HG02798 (cell line): ENCODE measurements around the gene SLC17A4.

Source experiments
- ATAC-seq: cut with Tn5 transposase; IDR thresholded peaks from one replicate; pipeline ENCODE4 v1.9.1; 2021; ENCODE audit warnings: mild to moderate bottlenecking; ENCODE audit not compliant: unreplicated experiment, poor library complexity

SLC17A4 gene

GRCh38 chr6:25754535-25754934 lies at the start of gene SLC17A4:
Gene SLC17A4 (plus strand): TSS chr6:25754742. CDS start chr6:25761963, 7,221 bp downstream.
- ATAC-seq, result no peak

GRCh38 chr6:25706314-25707014 lies 48.1 kb upstream of the SLC17A4 start:
- ATAC-seq, result no peak

- ATAC-seq, result no peak
These were observed 44.8 kb upstream of the SLC17A4 start for GRCh38 chr6:25709761-25710160.

- ATAC-seq, result no peak
These were observed 44.3 kb upstream of the SLC17A4 start for GRCh38 chr6:25710287-25710686.

- ATAC-seq, result no peak
These were observed 40.7 kb upstream of the SLC17A4 start for GRCh38 chr6:25713824-25714223.

- no peak for ATAC-seq
These were observed 39.8 kb upstream of the SLC17A4 start for GRCh38 chr6:25714765-25715164.

GRCh38 chr6:25715794-25716193 lies 38.7 kb upstream of the SLC17A4 start:
- ATAC-seq, result no peak

- ATAC-seq, result no peak
These were observed 36.4 kb upstream of the SLC17A4 start for GRCh38 chr6:25717866-25718740.

GRCh38 chr6:25726122-25726911 lies 28.2 kb upstream of the SLC17A4 start:
- no peak for ATAC-seq

- no peak for ATAC-seq
These were observed 27.5 kb upstream of the SLC17A4 start for GRCh38 chr6:25727028-25727427.

- no peak for ATAC-seq
These were observed 23.6 kb upstream of the SLC17A4 start for GRCh38 chr6:25730907-25731306.

- no peak for ATAC-seq
These were observed 22.8 kb upstream of the SLC17A4 start for GRCh38 chr6:25731721-25732120.

GRCh38 chr6:25732468-25733198 lies 21.9 kb upstream of the SLC17A4 start:
- no peak for ATAC-seq

- ATAC-seq, result no peak
These were observed 19.3 kb upstream of the SLC17A4 start for GRCh38 chr6:25735261-25735660.

- ATAC-seq, result no peak
These were observed 10.7 kb upstream of the SLC17A4 start for GRCh38 chr6:25743868-25744267.

- ATAC-seq, result no peak
These were observed 8.7 kb upstream of the SLC17A4 start for GRCh38 chr6:25745836-25746235.

- no peak for ATAC-seq
These were observed 7.6 kb upstream of the SLC17A4 start for GRCh38 chr6:25746968-25747367.

- ATAC-seq, result no peak
These were observed 7.1 kb upstream of the SLC17A4 start for GRCh38 chr6:25747477-25747876.

- no peak for ATAC-seq
These were observed 6.5 kb upstream of the SLC17A4 start for GRCh38 chr6:25748049-25748448.
